ENCODE results near the gene RPL13. TPM values are rescaled to one million over a fixed set of nuclear protein-coding genes. Genes with fewer than 3 reads are reported as not detected.

RPL13 gene
- total RNA-seq, 2 experiments from 2014 or later = 4,971 to 5,051 TPM

DNA sequence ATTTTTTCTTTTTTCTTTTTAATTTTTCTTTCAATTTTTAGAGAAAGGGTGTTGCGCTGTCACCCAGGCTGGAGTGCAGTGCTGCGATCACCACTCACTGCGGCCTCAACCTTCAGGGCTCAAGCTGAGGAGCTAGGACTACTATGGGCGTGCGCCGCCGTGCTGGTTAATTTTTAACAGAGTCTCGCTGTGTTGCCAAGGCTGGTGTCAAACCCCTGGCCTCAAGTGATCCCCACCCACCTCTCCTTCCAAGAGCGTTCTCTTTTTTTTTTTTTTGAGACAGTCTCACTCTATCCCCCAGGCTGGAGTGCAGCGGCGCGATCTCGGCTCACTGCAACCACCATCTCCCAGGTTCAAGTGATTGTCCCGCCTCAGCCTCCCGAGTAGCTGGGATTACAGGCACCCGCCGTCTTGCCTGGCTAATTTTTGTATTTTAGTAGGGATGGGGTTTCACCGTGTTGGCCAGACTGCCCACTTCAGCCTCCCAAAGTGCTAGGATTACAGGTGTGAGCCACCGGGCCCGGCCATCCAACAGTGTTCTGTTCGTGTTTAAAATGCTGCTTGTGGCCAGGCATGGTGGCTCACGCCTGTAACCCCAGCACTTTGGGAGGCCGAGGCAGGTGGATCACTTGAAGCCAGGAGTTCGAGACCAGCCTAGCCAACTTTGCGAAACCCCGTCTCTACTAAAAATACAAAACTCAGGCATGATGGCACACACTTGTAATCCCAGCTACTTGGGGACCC, 14.5 kb upstream of the RPL13 start:
- Histone ChIP-seq H3K36me3 (ENCODE audit: insufficient read depth, low read length) (peaks cover 62% of the 10 kb centered on the region), H3K9me3 (ENCODE audit: control insufficient read depth in 1 of 2, insufficient read depth in 1 of 2, low read length in 2 of 2) (no peaks in the 10 kb centered on the region), H3K27me3 (ENCODE audit: control insufficient read depth in 1 of 2, insufficient read depth in 2 of 2, low read length in 2 of 2) (no peaks in the 10 kb centered on the region), H3K4me1 (ENCODE audit: insufficient read depth, low read length) (peaks cover 19% of the 10 kb centered on the region), H3K27ac (ENCODE audit: low read depth in 1 of 2, low read length in 2 of 2) (no peak overlapping the region), H3K4me3 (ENCODE audit: low read length) (no peak overlapping the region)
- Mint-ChIP-seq H3K27ac (no peak overlapping the region), H3K4me3 (no peak overlapping the region), H3K4me1 (ENCODE audit: low read depth) (peaks cover 19% of the 10 kb centered on the region), H3K36me3 (ENCODE audit: low read depth) (peaks cover 58% of the 10 kb centered on the region), H3K27me3 (no peaks in the 10 kb centered on the region), H3K9me3 (no peaks in the 10 kb centered on the region)
- ATAC-seq (ENCODE audit: poor library complexity) (no peak), DNase-seq (no peak)
- CTCF ChIA-PET = interaction anchor here (1.2 kb wide), 1 partner anchor 11 kb away, joined by 4 read pairs; no protein-coding TSS in a partner anchor
- intact Hi-C loops (cut with DNase I, micrococcal nuclease) = no loop called here
- no peak for TF ChIP-seq CTCF (IDR thresholded peaks at IDR 0.05)
- POLR2A ChIA-PET = interaction anchor here (0.6 kb wide), 2 partner anchors 11 to 283 kb away, joined by 3 read pairs; no protein-coding TSS in a partner anchor

DNA sequence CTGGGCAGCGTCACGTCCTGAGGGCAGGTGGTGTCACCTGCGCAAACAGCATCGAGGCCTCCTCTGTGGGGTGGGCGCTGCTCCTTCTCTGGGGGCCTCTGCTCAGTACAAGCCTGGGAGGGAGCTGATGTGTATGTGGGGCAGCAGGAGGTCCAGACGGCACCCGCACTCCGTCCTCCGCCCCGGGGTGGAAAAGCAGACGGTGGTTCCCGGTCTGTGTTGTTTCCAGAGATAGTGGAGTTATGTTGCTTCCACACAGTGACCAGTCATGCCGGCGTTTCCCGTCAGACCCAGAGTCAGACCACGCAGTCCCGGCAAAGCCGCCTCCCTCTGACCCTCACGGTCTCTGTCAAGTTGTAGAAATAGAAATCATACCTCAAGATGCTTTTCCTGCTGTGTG, 13.7 kb upstream of the RPL13 start:
- H3K9me3 Mint-ChIP-seq = no peaks in the 10 kb centered on the region
- intact Hi-C loops (cut with DNase I, micrococcal nuclease) = no loop called here
- H3K27ac Mint-ChIP-seq = no peak overlapping the region
- Histone ChIP-seq H3K4me1 (ENCODE audit: insufficient read depth, low read length) (peaks cover 19% of the 10 kb centered on the region), H3K4me3 (ENCODE audit: low read length) (no peak overlapping the region), H3K27me3 (ENCODE audit: control insufficient read depth in 1 of 2, insufficient read depth in 2 of 2, low read length in 2 of 2) (no peaks in the 10 kb centered on the region), H3K27ac (ENCODE audit: low read depth in 1 of 2, low read length in 2 of 2) (no peak overlapping the region), H3K9me3 (ENCODE audit: control insufficient read depth in 1 of 2, insufficient read depth in 1 of 2, low read length in 2 of 2) (no peaks in the 10 kb centered on the region), H3K36me3 (ENCODE audit: insufficient read depth, low read length) (peaks cover 57% of the 10 kb centered on the region)
- H3K36me3 Mint-ChIP-seq (ENCODE audit: low read depth) = peaks cover 58% of the 10 kb centered on the region
- DNase-seq (no peak), ATAC-seq (ENCODE audit: poor library complexity) (no peak)
- CTCF ChIA-PET = no interaction called here
- no peak for TF ChIP-seq CTCF (IDR thresholded peaks at IDR 0.05)
- H3K4me3 Mint-ChIP-seq = no peak overlapping the region
- POLR2A ChIA-PET = no interaction called here
- peaks cover 19% of the 10 kb centered on the region for H3K4me1 Mint-ChIP-seq (ENCODE audit: low read depth)
- H3K27me3 Mint-ChIP-seq = no peaks in the 10 kb centered on the region

DNA sequence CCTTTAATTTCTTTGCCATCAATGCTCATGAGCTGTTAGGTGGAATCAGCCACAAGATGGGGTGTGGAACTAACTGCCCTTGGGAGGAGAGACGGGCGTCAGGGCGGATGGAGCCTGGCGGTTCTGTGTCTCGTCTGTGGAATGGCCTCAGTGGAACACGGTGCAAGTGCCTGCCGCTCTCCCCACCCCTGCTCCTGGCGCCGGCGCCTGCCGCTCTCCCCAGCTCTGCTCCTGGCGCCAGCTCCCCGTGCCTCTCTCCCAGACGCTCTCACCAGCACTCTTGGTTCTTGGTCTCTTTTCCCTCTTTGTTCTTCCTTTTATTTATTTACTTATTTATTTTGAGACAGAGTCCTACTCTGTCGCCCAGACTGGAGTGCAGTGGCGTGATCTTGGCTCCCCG, 13.2 kb upstream of the RPL13 start:
- Mint-ChIP-seq H3K4me3 (no peak overlapping the region), H3K27me3 (no peaks in the 10 kb centered on the region), H3K27ac (no peak overlapping the region), H3K36me3 (ENCODE audit: low read depth) (peaks cover 55% of the 10 kb centered on the region), H3K9me3 (no peaks in the 10 kb centered on the region), H3K4me1 (ENCODE audit: low read depth) (peaks cover 19% of the 10 kb centered on the region)
- no peak for TF ChIP-seq CTCF (IDR thresholded peaks at IDR 0.05)
- DNase-seq = no peak
- CTCF ChIA-PET = no interaction called here
- ATAC-seq (ENCODE audit: poor library complexity) = no peak
- POLR2A ChIA-PET = no interaction called here
- Histone ChIP-seq H3K36me3 (ENCODE audit: insufficient read depth, low read length) (peaks cover 59% of the 10 kb centered on the region), H3K9me3 (ENCODE audit: control insufficient read depth in 1 of 2, insufficient read depth in 1 of 2, low read length in 2 of 2) (no peaks in the 10 kb centered on the region), H3K4me1 (ENCODE audit: insufficient read depth, low read length) (peaks cover 19% of the 10 kb centered on the region), H3K27me3 (ENCODE audit: control insufficient read depth in 1 of 2, insufficient read depth in 2 of 2, low read length in 2 of 2) (no peaks in the 10 kb centered on the region), H3K27ac (ENCODE audit: low read depth in 1 of 2, low read length in 2 of 2) (no peak overlapping the region), H3K4me3 (ENCODE audit: low read length) (no peak overlapping the region)
- intact Hi-C loops (cut with DNase I, micrococcal nuclease) = no loop called here
